ENCODE results near the gene OR51E2.

GRCh38 chr11:4636136-4636535 lies 61.5 kb downstream of the OR51E2 start:
- TF ChIP-seq, protein P1, sequence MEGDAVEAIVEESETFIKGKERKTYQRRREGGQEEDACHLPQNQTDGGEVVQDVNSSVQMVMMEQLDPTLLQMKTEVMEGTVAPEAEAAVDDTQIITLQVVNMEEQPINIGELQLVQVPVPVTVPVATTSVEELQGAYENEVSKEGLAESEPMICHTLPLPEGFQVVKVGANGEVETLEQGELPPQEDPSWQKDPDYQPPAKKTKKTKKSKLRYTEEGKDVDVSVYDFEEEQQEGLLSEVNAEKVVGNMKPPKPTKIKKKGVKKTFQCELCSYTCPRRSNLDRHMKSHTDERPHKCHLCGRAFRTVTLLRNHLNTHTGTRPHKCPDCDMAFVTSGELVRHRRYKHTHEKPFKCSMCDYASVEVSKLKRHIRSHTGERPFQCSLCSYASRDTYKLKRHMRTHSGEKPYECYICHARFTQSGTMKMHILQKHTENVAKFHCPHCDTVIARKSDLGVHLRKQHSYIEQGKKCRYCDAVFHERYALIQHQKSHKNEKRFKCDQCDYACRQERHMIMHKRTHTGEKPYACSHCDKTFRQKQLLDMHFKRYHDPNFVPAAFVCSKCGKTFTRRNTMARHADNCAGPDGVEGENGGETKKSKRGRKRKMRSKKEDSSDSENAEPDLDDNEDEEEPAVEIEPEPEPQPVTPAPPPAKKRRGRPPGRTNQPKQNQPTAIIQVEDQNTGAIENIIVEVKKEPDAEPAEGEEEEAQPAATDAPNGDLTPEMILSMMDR (IDR thresholded peaks at IDR 0.05) = no peak
- TF ChIP-seq POLR2A (IDR thresholded peaks at IDR 0.05) = no peak
